Measurements from ENCODE around the gene SMPD1.

SMPD1 gene

GRCh38 chr11:6419009-6419631 lies 28.8 kb downstream of the SMPD1 start, which contains the start of gene APBB1:
Gene APBB1 (minus strand): TSS chr11:6419094. CDS start chr11:6411347, 7,747 bp downstream.
- peak; percentile 16 for TF ChIP-seq CTCF (IDR thresholded peaks at IDR 0.05; ENCODE audit: insufficient read depth, low read length, missing control alignments)
- no peak for DNase-seq (ENCODE audit: low read depth, low spot score)
- H3K4me3 ChIP-seq (ENCODE audit: low read depth, low read length), result peak within 1 kb of the TSS; percentile 80
- CTCF ChIA-PET, result interaction anchor here (0.6 to 12.9 kb wide), 10 partner anchors 8 to 287 kb away, joined by 3 to 154 read pairs (median 4); partner anchors contain the start of genes HPX and MRPL17
- POLR2A ChIA-PET, result interaction anchor here (0.8 to 1.6 kb wide), 6 partner anchors 25 to 100 kb away, joined by 3 to 6 read pairs (median 4); partner anchors contain the start of genes ARFIP2, SMPD1 and TIMM10B

- CTCF ChIA-PET, result interaction anchor here (1.2 to 12.9 kb wide), 3 partner anchors 20 to 285 kb away, joined by 3 to 154 read pairs (median 8); partner anchors contain the start of gene HPX
- POLR2A ChIA-PET, result no interaction called here
- TF ChIP-seq CTCF (IDR thresholded peaks at IDR 0.05; ENCODE audit: insufficient read depth, low read length, missing control alignments), result no peak
- DNase-seq (ENCODE audit: low read depth, low spot score), result no peak
- no peak overlapping the region for H3K4me3 ChIP-seq (ENCODE audit: low read depth, low read length)
Measured at GRCh38 chr11:6420677-6421076, 30.4 kb downstream of the SMPD1 start.

- CTCF ChIA-PET, result interaction anchor here (0.9 to 12.9 kb wide), 4 partner anchors 9 to 49 kb away, joined by 3 to 154 read pairs (median 5); partner anchors contain the start of genes APBB1 and HPX
- no peak for TF ChIP-seq CTCF (IDR thresholded peaks at IDR 0.05; ENCODE audit: insufficient read depth, low read length, missing control alignments)
Measured at GRCh38 chr11:6427516-6427915, 37.2 kb downstream of the SMPD1 start.

GRCh38 chr11:6431861-6432260 lies 41.6 kb downstream of the SMPD1 start:
- CTCF ChIA-PET, result interaction anchor here (1.5 to 6.5 kb wide), 3 partner anchors 11 to 53 kb away, joined by 8 to 85 read pairs (median 21); partner anchors contain the start of gene HPX
- POLR2A ChIA-PET, result no interaction called here
- DNase-seq (ENCODE audit: low read depth, low spot score), result peak; percentile 45
- TF ChIP-seq CTCF (IDR thresholded peaks at IDR 0.05; ENCODE audit: insufficient read depth, low read length, missing control alignments), result no peak
- no peak overlapping the region for H3K4me3 ChIP-seq (ENCODE audit: low read depth, low read length)

More at GRCh38 chr11:6427516-6427915, 37.2 kb downstream of the SMPD1 start:
- POLR2A ChIA-PET, result no interaction called here
- no peak for DNase-seq (ENCODE audit: low read depth, low spot score)
- no peak overlapping the region for H3K4me3 ChIP-seq (ENCODE audit: low read depth, low read length)

GRCh38 chr11:6433998-6434660 lies 43.9 kb downstream of the SMPD1 start:
- TF ChIP-seq CTCF (IDR thresholded peaks at IDR 0.05; ENCODE audit: insufficient read depth, low read length, missing control alignments), result no peak
- H3K4me3 ChIP-seq (ENCODE audit: low read depth, low read length), result no peak overlapping the region
- POLR2A ChIA-PET, result no interaction called here
- CTCF ChIA-PET, result interaction anchor here (1.0 to 6.5 kb wide), 4 partner anchors 9 to 183 kb away, joined by 4 to 85 read pairs (median 6); partner anchors contain the start of gene HPX
- no peak for DNase-seq (ENCODE audit: low read depth, low spot score)

GRCh38 chr11:6437423-6437822 lies 47.1 kb downstream of the SMPD1 start:
- H3K4me3 ChIP-seq (ENCODE audit: low read depth, low read length), result no peak overlapping the region
- TF ChIP-seq CTCF (IDR thresholded peaks at IDR 0.05; ENCODE audit: insufficient read depth, low read length, missing control alignments), result no peak
- ChIA-PET POLR2A (no interaction called here), CTCF (interaction anchor here (0.7 to 19.9 kb wide), 6 partner anchors 14 to 58 kb away, joined by 3 to 701 read pairs (median 80); partner anchors contain the start of genes APBB1, SMPD1 and TIMM10B)
- no peak for DNase-seq (ENCODE audit: low read depth, low spot score)
